T-cell (primary cell): ENCODE data around the gene GRIN2A. TPM values are rescaled to one million over a fixed set of nuclear protein-coding genes. Genes with fewer than 3 reads are reported as not detected.

Experiments used
- ATAC-seq, 4 experiments: fragments of 200-7000 bp in 3 of 4; fragments of 150-1000 bp in 1 of 4; cut with Tn5 transposase; replicated peaks in 1 of 4; 1 replicate in 3 of 4; 2 replicates in 1 of 4; pipeline ENCODE4 v1.10.0; 2021; ENCODE audit warnings: moderate library complexity in 3 of 4, mild to moderate bottlenecking in 2 of 4, moderate number of reproducible peaks in 1 of 4
- CTCF ChIA-PET, 2 donors: fragments of 300-600 bp; sonication (Branson Sonifier 250); formaldehyde crosslinking; loops; one replicate each; lab custom pipeline; 2022; ENCODE audit warnings: antibody characterized with exemption in 2 of 2; lab: Charles Lee
- POLR2A ChIA-PET, 2 donors: fragments of 300-600 bp; sonication (Branson Sonifier 250); formaldehyde crosslinking; loops; one replicate each; lab custom pipeline; 2022; ENCODE audit warnings: antibody characterized with exemption in 2 of 2; lab: Charles Lee
- DNase-seq, 35 experiments: peaks; one replicate each; pipeline versions ENCODE4 v3.0.0 to v3.0.0-alpha.2; 2013 to 2023
- H3K27ac ChIP-seq: one replicate; pipeline ENCODE4 v1.5.1; 2013; ENCODE audit warnings: low read length
- H3K27me3 ChIP-seq, 2 experiments: replicated peaks in 1 of 2; 1 replicate in 1 of 2; 2 replicates in 1 of 2; pipeline versions ENCODE4 v1.6.1 to v1.7.0; 2013; ENCODE audit warnings: low read length in 1 of 2, mixed read lengths in 1 of 2; ENCODE audit not compliant: control insufficient read depth in 2 of 2, insufficient read depth in 2 of 2; ENCODE audit errors: extremely low read depth in 1 of 2
- H3K36me3 ChIP-seq, 2 donors: 1 replicate in 1 of 2; 2 replicates in 1 of 2; pipeline versions ENCODE4 v1.6.1 to v1.7.0; 2013; ENCODE audit warnings: low read length in 1 of 2; ENCODE audit not compliant: control insufficient read depth in 2 of 2, insufficient read depth in 1 of 2; ENCODE audit errors: extremely low read depth in 1 of 2
- H3K4me1 ChIP-seq, 2 experiments: 1 replicate in 1 of 2; 2 replicates in 1 of 2; pipeline versions ENCODE4 v1.6.1 to v1.7.0; 2013; ENCODE audit warnings: low read length in 2 of 2, mixed read lengths in 1 of 2; ENCODE audit not compliant: insufficient read depth in 2 of 2, control insufficient read depth in 1 of 2; ENCODE audit errors: extremely low read depth in 1 of 2
- H3K4me3 ChIP-seq, 2 donors: 1 replicate in 1 of 2; 2 replicates in 1 of 2; pipeline versions ENCODE4 v1.5.1 to v1.7.0; 2013; ENCODE audit warnings: mild to moderate bottlenecking in 2 of 2, low read length in 1 of 2, moderate library complexity in 1 of 2; ENCODE audit not compliant: control insufficient read depth in 1 of 2; ENCODE audit errors: extremely low read depth in 1 of 2
- H3K9me3 ChIP-seq: 2 replicates; pipeline ENCODE4 v1.7.0; 2013
- H3K27ac Mint-ChIP-seq, 2 donors: one replicate each; pipeline ENCODE4 v1.8.0; 2020 to 2021; ENCODE audit warnings: mild to moderate bottlenecking in 2 of 2, mixed read lengths in 2 of 2
- H3K27me3 Mint-ChIP-seq, 2 donors: one replicate each; pipeline ENCODE4 v1.8.0; 2021 to 2022; ENCODE audit warnings: mixed read lengths in 2 of 2
- H3K36me3 Mint-ChIP-seq: one replicate; pipeline ENCODE4 v1.8.0; 2021; ENCODE audit warnings: mixed read lengths
- H3K4me1 Mint-ChIP-seq, 3 donors: one replicate each; pipeline ENCODE4 v1.8.0; 2020 to 2022; ENCODE audit warnings: mixed read lengths in 3 of 3, mild to moderate bottlenecking in 1 of 3
- H3K4me3 Mint-ChIP-seq, 3 donors: one replicate each; pipeline ENCODE4 v1.8.0; 2020 to 2022; ENCODE audit warnings: mild to moderate bottlenecking in 3 of 3, mixed read lengths in 3 of 3, moderate library complexity in 3 of 3
- H3K9me3 Mint-ChIP-seq, 3 donors: one replicate each; pipeline ENCODE4 v1.8.0; 2020 to 2022; ENCODE audit warnings: mixed read lengths in 3 of 3
- WGBS: methylation state at CpG from one replicate; pipeline ENCODE4 v1.1.5; 2013; ENCODE audit warnings: missing lambda C conversion rate; ENCODE audit not compliant: insufficient coverage; 5-methylcytosine and 5-hydroxymethylcytosine counted together
- total RNA-seq, 35 experiments: library from RNA in 6 of 35; stranded (reverse) in 6 of 35; fragments of 120-200 nt in 1 of 35; gene quantifications; one replicate each; pipeline versions ENCODE4 v1.2.1 to v1.2.4 and lab custom pipeline; 2013 to 2026

GRIN2A gene
- total RNA-seq, 5 donors from 2014 or later (not counting 1 experiment from before 2014, with no cell fraction given), result 0.03 TPM; not detected in 4

GRCh38 chr16:10040136-10041080 is 141.8 kb downstream of the GRIN2A start:
- DNase-seq (no peak), ATAC-seq (no peak)
- no peaks in the 10 kb centered on the region for H3K36me3 Mint-ChIP-seq
- no peak overlapping the region for H3K4me3 Mint-ChIP-seq
- ChIA-PET POLR2A (no interaction called here), CTCF (no interaction called here)
- Histone ChIP-seq H3K4me1 (no peaks in the 10 kb centered on the region), H3K4me3 (no peak overlapping the region), H3K9me3 (no peaks in the 10 kb centered on the region), H3K36me3 (no peaks in the 10 kb centered on the region), H3K27ac (no peak overlapping the region), H3K27me3 (peaks cover 10 to 32% of the 10 kb centered on the region in 2 experiments)
- H3K9me3 Mint-ChIP-seq, result no peaks in the 10 kb centered on the region
- H3K27ac Mint-ChIP-seq, result no peak overlapping the region
- WGBS, result 73% methylated on average over 12 of the region's 17 CpGs
- H3K27me3 Mint-ChIP-seq, result peaks cover 7 to 12% of the 10 kb centered on the region in 2 donors
- H3K4me1 Mint-ChIP-seq, result peaks cover 0 to 7% (median 2%) of the 10 kb centered on the region in 3 donors

- H3K4me3 ChIP-seq, result no peak overlapping the region
- peak overlapping the region in 1 of 3 donors; percentile 5 for H3K4me3 Mint-ChIP-seq
- no peak for ATAC-seq
Observed at GRCh38 chr16:10039220-10040096, 142.8 kb downstream of the GRIN2A start.

GRCh38 chr16:10037751-10038150 is 144.5 kb downstream of the GRIN2A start:
- DNase-seq, result no peak
- H3K36me3 Mint-ChIP-seq, result no peaks in the 10 kb centered on the region
- H3K9me3 Mint-ChIP-seq, result no peaks in the 10 kb centered on the region
- H3K27me3 Mint-ChIP-seq, result peaks cover 7 to 12% of the 10 kb centered on the region in 2 donors
- no peak overlapping the region for H3K4me3 ChIP-seq
- H3K4me3 Mint-ChIP-seq, result no peak overlapping the region
- peaks cover 10 to 32% of the 10 kb centered on the region in 2 experiments for H3K27me3 ChIP-seq
- H3K4me1 Mint-ChIP-seq, result peaks cover 0 to 7% (median 2%) of the 10 kb centered on the region in 3 donors
- ATAC-seq, result no peak
- 100% methylated on average over 3 of the region's 4 CpGs for WGBS
- no peak overlapping the region for H3K27ac Mint-ChIP-seq
- H3K4me1 ChIP-seq, result no peaks in the 10 kb centered on the region
- H3K9me3 ChIP-seq, result no peaks in the 10 kb centered on the region
- ChIA-PET POLR2A (no interaction called here), CTCF (no interaction called here)
- H3K36me3 ChIP-seq, result no peaks in the 10 kb centered on the region
- no peak overlapping the region for H3K27ac ChIP-seq

More at GRCh38 chr16:10039220-10040096, 142.8 kb downstream of the GRIN2A start:
- Histone ChIP-seq H3K9me3 (no peaks in the 10 kb centered on the region), H3K36me3 (no peaks in the 10 kb centered on the region), H3K4me1 (no peaks in the 10 kb centered on the region), H3K27ac (no peak overlapping the region), H3K27me3 (peaks cover 10 to 32% of the 10 kb centered on the region in 2 experiments)
- H3K4me1 Mint-ChIP-seq, result peaks cover 0 to 7% (median 2%) of the 10 kb centered on the region in 3 donors
- POLR2A ChIA-PET, result no interaction called here
- 0% methylated on average over 8 of the region's 28 CpGs for WGBS
- no peaks in the 10 kb centered on the region for H3K36me3 Mint-ChIP-seq
- no peak overlapping the region for H3K27ac Mint-ChIP-seq
- CTCF ChIA-PET, result no interaction called here
- no peaks in the 10 kb centered on the region for H3K9me3 Mint-ChIP-seq
- no peak for DNase-seq
- peaks cover 7 to 12% of the 10 kb centered on the region in 2 donors for H3K27me3 Mint-ChIP-seq

- ATAC-seq, result no peak
- Mint-ChIP-seq H3K9me3 (no peaks in the 10 kb centered on the region), H3K36me3 (no peaks in the 10 kb centered on the region), H3K27me3 (peaks cover 7 to 12% of the 10 kb centered on the region in 2 donors), H3K27ac (no peak overlapping the region), H3K4me1 (peaks cover 0 to 7% (median 2%) of the 10 kb centered on the region in 3 donors), H3K4me3 (no peak overlapping the region)
- POLR2A ChIA-PET, result no interaction called here
- H3K36me3 ChIP-seq, result no peaks in the 10 kb centered on the region
- WGBS, result 63% methylated on average over 7 of the region's 7 CpGs
- CTCF ChIA-PET, result no interaction called here
- H3K27me3 ChIP-seq, result peaks cover 10 to 32% of the 10 kb centered on the region in 2 experiments
- H3K4me3 ChIP-seq, result no peak overlapping the region
- H3K27ac ChIP-seq, result no peak overlapping the region
- H3K9me3 ChIP-seq, result no peaks in the 10 kb centered on the region
- DNase-seq, result no peak
- H3K4me1 ChIP-seq, result no peaks in the 10 kb centered on the region
Observed at GRCh38 chr16:10036956-10037355, 145.3 kb downstream of the GRIN2A start.

- Mint-ChIP-seq H3K36me3 (no peaks in the 10 kb centered on the region), H3K27me3 (peaks cover 6 to 9% of the 10 kb centered on the region in 2 donors), H3K27ac (no peak overlapping the region), H3K4me3 (no peak overlapping the region), H3K9me3 (no peaks in the 10 kb centered on the region), H3K4me1 (no peaks in the 10 kb centered on the region)
- ATAC-seq, result no peak
- POLR2A ChIA-PET, result no interaction called here
- H3K4me1 ChIP-seq, result no peaks in the 10 kb centered on the region
- H3K27ac ChIP-seq, result no peak overlapping the region
- DNase-seq, result no peak
- H3K9me3 ChIP-seq, result no peaks in the 10 kb centered on the region
- CTCF ChIA-PET, result no interaction called here
- H3K27me3 ChIP-seq, result peaks cover 3 to 18% of the 10 kb centered on the region in 2 experiments
- WGBS, result 76% methylated on average over 5 of the region's 5 CpGs
- H3K4me3 ChIP-seq, result no peak overlapping the region
- no peaks in the 10 kb centered on the region for H3K36me3 ChIP-seq
Observed at GRCh38 chr16:10033556-10033955, 148.7 kb downstream of the GRIN2A start.

GRCh38 chr16:10031955-10032354 is 150.3 kb downstream of the GRIN2A start:
- H3K27ac ChIP-seq, result no peak overlapping the region
- H3K9me3 ChIP-seq, result no peaks in the 10 kb centered on the region
- Mint-ChIP-seq H3K27me3 (peaks cover 3% of the 10 kb centered on the region in 2 donors), H3K36me3 (no peaks in the 10 kb centered on the region), H3K4me1 (no peaks in the 10 kb centered on the region), H3K27ac (no peak overlapping the region), H3K4me3 (no peak overlapping the region), H3K9me3 (no peaks in the 10 kb centered on the region)
- ATAC-seq (no peak), DNase-seq (no peak)
- WGBS, result 100% methylated on average over 1 of the region's 4 CpGs
- peaks cover 0 to 2% of the 10 kb centered on the region in 2 experiments for H3K27me3 ChIP-seq
- H3K4me1 ChIP-seq, result no peaks in the 10 kb centered on the region
- no peaks in the 10 kb centered on the region for H3K36me3 ChIP-seq
- CTCF ChIA-PET, result no interaction called here
- POLR2A ChIA-PET, result no interaction called here
- H3K4me3 ChIP-seq, result no peak overlapping the region
